PC-3 (cell line): Measurements from ENCODE around the gene TLE6.

Source experiments
- CTCF ChIP-seq: fragments of 300-600 bp; sonication (generic); conservative IDR thresholded peaks from 2 replicates; pipeline ENCODE4 v1.5.1; 2017; ENCODE audit warnings: antibody characterized with exemption, low read depth, mild to moderate bottlenecking, low read length
- EZH2phosphoT487 ChIP-seq: fragments of 300-600 bp; sonication (generic); IDR thresholded peaks from 2 replicates; pipeline ENCODE4 v1.6.1; 2018; ENCODE audit warnings: mild to moderate bottlenecking, antibody characterized with exemption, low read length, borderline replicate concordance

- TF ChIP-seq CTCF, result no peak
- no peak for TF ChIP-seq EZH2phosphoT487
Measured at GRCh38 chr19:3034656-3035541, 57.5 kb downstream of the TLE6 start.
